ENCODE results near the gene VTCN1. TPM values are rescaled to one million over a fixed set of nuclear protein-coding genes. Genes with fewer than 3 reads are reported as not detected.
A peak's percentile ranks its signal among the peaks of the same experiment; 100 is the strongest.
"Not testable (repeated sequence)": the region's sequence is repeated elsewhere in the genome, so short reads cannot be mapped to it uniquely, and the experiment has no call there.

Gene VTCN1
- total RNA-seq, 1 donor from 2014 or later = 49.4 TPM

GRCh38 chr1:117120774-117121588 is 89.7 kb downstream of the VTCN1 start:
- Mint-ChIP-seq H3K27ac (peak overlapping the region; percentile 95), H3K9me3 (no peaks in the 10 kb centered on the region), H3K4me3 (peak overlapping the region; percentile 92), H3K27me3 (no peaks in the 10 kb centered on the region), H3K36me3 (peaks cover 17% of the 10 kb centered on the region), H3K4me1 (ENCODE audit: unreplicated experiment) (peaks cover 27% of the 10 kb centered on the region)
- TF ChIP-seq CTCF (conservative IDR thresholded peaks at IDR 0.05) = no peak
- DNase-seq (ENCODE audit: extremely low spot score, unreplicated experiment) = no peak

DNA sequence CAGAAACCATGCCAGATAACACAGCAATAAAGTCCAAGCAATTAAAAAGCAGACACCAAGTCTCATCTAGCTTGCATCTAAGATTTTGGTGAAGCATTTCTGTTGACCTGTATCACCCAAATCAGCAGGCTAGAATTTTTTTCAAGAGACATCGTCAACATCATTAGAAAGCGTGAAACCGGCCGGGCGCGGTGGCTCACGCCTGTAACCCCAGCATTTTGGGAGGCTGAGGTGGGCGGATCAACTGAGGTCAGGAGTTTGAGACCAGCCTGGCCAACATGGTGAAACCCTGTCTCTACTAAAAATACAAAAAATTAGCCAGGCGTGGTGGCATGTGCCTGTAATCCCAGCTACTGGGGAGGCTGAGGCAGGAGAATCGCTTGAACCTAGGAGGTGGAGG is 91.6 kb downstream of the VTCN1 start:
- H3K27ac Mint-ChIP-seq; DNase-seq (ENCODE audit: extremely low spot score, unreplicated experiment); H3K9me3 Mint-ChIP-seq; H3K27me3 Mint-ChIP-seq: not testable (repeated sequence)
- peak overlapping the region; percentile 36 for H3K4me3 Mint-ChIP-seq
- peaks cover 27% of the 10 kb centered on the region for H3K4me1 Mint-ChIP-seq (ENCODE audit: unreplicated experiment)
- H3K36me3 Mint-ChIP-seq = peaks cover 28% of the 10 kb centered on the region

DNA sequence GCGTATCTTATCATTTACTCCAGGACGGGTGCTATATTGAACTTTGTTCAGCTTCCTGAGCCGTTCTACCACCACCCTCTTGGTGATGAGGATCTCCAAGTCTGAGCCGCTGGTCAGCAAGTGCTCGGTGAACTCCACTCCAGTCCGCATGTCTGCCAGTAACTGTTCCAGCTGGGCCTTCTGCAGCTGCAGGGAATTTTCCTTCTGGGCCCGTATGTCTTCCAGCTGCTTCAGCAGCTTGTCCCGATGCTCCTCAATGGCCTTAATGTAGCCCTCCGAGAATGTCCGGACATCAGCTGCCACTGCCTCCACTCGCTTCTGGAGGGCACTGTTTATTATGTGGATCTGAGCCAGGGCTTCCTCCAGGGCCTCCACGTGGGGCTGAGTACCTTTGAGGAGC is 92.6 kb downstream of the VTCN1 start:
- Mint-ChIP-seq H3K4me3 (no peak overlapping the region), H3K9me3 (no peaks in the 10 kb centered on the region), H3K27me3 (no peaks in the 10 kb centered on the region), H3K4me1 (ENCODE audit: unreplicated experiment) (peaks cover 27% of the 10 kb centered on the region), H3K27ac (no peak overlapping the region), H3K36me3 (peaks cover 28% of the 10 kb centered on the region)
- no peak for TF ChIP-seq CTCF (conservative IDR thresholded peaks at IDR 0.05)
- no peak for DNase-seq (ENCODE audit: extremely low spot score, unreplicated experiment)

- no peak for TF ChIP-seq CTCF (conservative IDR thresholded peaks at IDR 0.05)
- Mint-ChIP-seq H3K36me3 (peaks cover 28% of the 10 kb centered on the region), H3K4me3 (no peak overlapping the region), H3K9me3 (no peaks in the 10 kb centered on the region), H3K4me1 (ENCODE audit: unreplicated experiment) (peaks cover 27% of the 10 kb centered on the region), H3K27ac (no peak overlapping the region), H3K27me3 (no peaks in the 10 kb centered on the region)
- DNase-seq (ENCODE audit: extremely low spot score, unreplicated experiment) = no peak
Measured at GRCh38 chr1:117117697-117118096, 93.0 kb downstream of the VTCN1 start.

DNA sequence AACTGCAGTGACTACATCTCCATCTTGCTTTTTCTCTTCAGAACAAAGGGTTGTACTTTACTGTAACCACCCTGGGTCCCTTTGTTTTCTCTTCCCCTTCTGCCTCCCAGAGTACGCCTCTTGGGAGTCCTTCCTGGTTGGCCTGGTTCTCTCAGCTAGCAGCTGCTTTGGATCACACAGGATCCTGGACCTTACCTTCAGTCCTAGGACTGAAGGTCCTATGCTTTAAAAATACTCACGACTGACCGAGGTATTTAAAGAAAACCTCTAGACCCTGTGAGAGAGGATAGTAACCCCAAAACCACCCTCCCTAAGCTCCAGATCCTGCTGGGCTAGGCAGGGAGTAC is 94.0 kb downstream of the VTCN1 start:
- Mint-ChIP-seq H3K9me3 (no peaks in the 10 kb centered on the region), H3K27me3 (no peaks in the 10 kb centered on the region), H3K4me1 (ENCODE audit: unreplicated experiment) (peaks cover 27% of the 10 kb centered on the region), H3K4me3 (no peak overlapping the region), H3K27ac (no peak overlapping the region), H3K36me3 (peaks cover 32% of the 10 kb centered on the region)
- no peak for DNase-seq (ENCODE audit: extremely low spot score, unreplicated experiment)
- no peak for TF ChIP-seq CTCF (conservative IDR thresholded peaks at IDR 0.05)

DNA sequence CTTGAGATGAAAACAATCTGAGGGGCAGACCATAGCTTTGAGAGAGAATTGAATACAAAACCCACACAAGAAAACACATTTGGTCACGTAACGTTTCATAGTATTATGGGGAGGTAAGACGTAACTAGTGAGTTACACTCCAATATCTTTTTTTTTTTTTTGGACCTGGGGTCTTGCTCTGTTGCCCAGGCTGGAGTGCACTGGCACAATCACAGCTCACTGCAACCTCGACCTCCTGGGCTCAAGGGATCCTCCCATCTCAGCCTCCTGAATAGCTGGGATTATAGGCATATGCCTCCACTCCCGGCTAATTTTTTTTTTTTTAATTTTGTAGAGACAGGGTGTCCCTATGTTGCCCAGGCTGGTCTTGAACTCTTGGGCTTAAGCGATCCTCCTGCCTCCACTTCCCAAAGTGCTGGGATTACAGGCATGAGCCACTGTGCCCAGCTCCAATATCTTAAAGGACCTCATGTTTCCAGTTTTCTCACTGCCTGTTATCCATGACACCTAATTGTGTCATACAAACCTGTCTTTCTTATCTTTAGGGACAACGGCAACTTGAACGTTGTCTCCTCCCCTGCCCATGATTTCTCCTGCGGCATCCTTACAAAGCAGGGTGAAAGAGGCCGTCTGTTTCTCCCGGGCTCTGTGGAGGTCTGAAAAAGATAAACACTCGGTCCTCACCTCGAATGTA is 94.5 kb downstream of the VTCN1 start:
- Mint-ChIP-seq H3K4me1 (ENCODE audit: unreplicated experiment) (peaks cover 27% of the 10 kb centered on the region), H3K9me3 (no peaks in the 10 kb centered on the region), H3K4me3 (no peak overlapping the region), H3K36me3 (peaks cover 35% of the 10 kb centered on the region), H3K27me3 (no peaks in the 10 kb centered on the region), H3K27ac (no peak overlapping the region)
- no peak for TF ChIP-seq CTCF (conservative IDR thresholded peaks at IDR 0.05)
- DNase-seq (ENCODE audit: extremely low spot score, unreplicated experiment) = no peak

Data from type B pancreatic cell (in vitro differentiated cells).